ENCODE measurements around the gene GABARAPL2. TPM values are rescaled to one million over a fixed set of nuclear protein-coding genes. Genes with fewer than 3 reads are reported as not detected.

The GABARAPL2 gene
- total and polyA plus RNA-seq, 2 experiments from 2014 or later, result 52.7 to 252 TPM

GRCh38 chr16:75550211-75550662, 15.9 kb upstream of the GABARAPL2 start:
- Histone ChIP-seq H3K4me3 (no peak overlapping the region), H3K9me3 (ENCODE audit: low read depth) (no peaks in the 10 kb centered on the region), H3K27ac (no peak overlapping the region), H3K79me2 (ENCODE audit: insufficient read depth) (0 out of 2 replicates have a peak, but pooled peaks cover 3% of the 10 kb centered on the region), H3K27me3 (replicated peaks; ENCODE audit: insufficient read depth) (no peaks in the 10 kb centered on the region), H3F3A (ENCODE audit: insufficient read depth) (peaks cover 4% of the 10 kb centered on the region), H3K9ac (no peak overlapping the region), H3K36me3 (ENCODE audit: low read depth) (no peaks in the 10 kb centered on the region), H3K4me1 (ENCODE audit: insufficient read depth) (no peaks in the 10 kb centered on the region), H3K9me2 (ENCODE audit: insufficient read depth) (no peaks in the 10 kb centered on the region), H2AFZ (no peak overlapping the region), H3K4me2 (ENCODE audit: unreplicated experiment) (no peak overlapping the region), H4K20me1 (ENCODE audit: insufficient read depth) (no peaks in the 10 kb centered on the region)
- in situ Hi-C loops (cut with MboI), result no loop called here
- TF ChIP-seq EZH2phosphoT487 (IDR thresholded peaks at IDR 0.05; ENCODE audit: insufficient read depth, low read depth) (no peak), EZH2 (IDR thresholded peaks at IDR 0.05; ENCODE audit: insufficient read depth, poor library complexity, severe bottlenecking) (no peak)
- peak; percentile 49 for DNase-seq
- WGBS, 2 experiments (ENCODE audit: low coverage in 1 of 2, low lambda C conversion rate in 2 of 2, missing lambda C conversion rate in 2 of 2), result 98 to 99% methylated on average over 7 of the region's 7 CpGs

- H3K27ac ChIP-seq, result no peak overlapping the region
- H3K4me1 ChIP-seq (ENCODE audit: insufficient read depth), result no peaks in the 10 kb centered on the region
- H3K9me3 ChIP-seq (ENCODE audit: low read depth), result no peaks in the 10 kb centered on the region
- no peak overlapping the region for H2AFZ ChIP-seq
- H3K4me3 ChIP-seq, result no peak overlapping the region
- H3K9me2 ChIP-seq (ENCODE audit: insufficient read depth), result no peaks in the 10 kb centered on the region
- no peak overlapping the region for H3K4me2 ChIP-seq (ENCODE audit: unreplicated experiment)
- TF ChIP-seq EZH2 (IDR thresholded peaks at IDR 0.05; ENCODE audit: insufficient read depth, poor library complexity, severe bottlenecking), result no peak
- no peak for TF ChIP-seq EZH2phosphoT487 (IDR thresholded peaks at IDR 0.05; ENCODE audit: insufficient read depth, low read depth)
- H3K27me3 ChIP-seq (replicated peaks; ENCODE audit: insufficient read depth), result no peaks in the 10 kb centered on the region
- H4K20me1 ChIP-seq (ENCODE audit: insufficient read depth), result no peaks in the 10 kb centered on the region
- WGBS, 2 experiments (ENCODE audit: low coverage in 1 of 2, low lambda C conversion rate in 2 of 2, missing lambda C conversion rate in 2 of 2), result 39 to 43% methylated on average over 2 of the region's 2 CpGs
- H3K79me2 ChIP-seq (ENCODE audit: insufficient read depth), result 0 out of 2 replicates have a peak, but pooled peaks cover 3% of the 10 kb centered on the region
- peaks cover 4% of the 10 kb centered on the region for H3F3A ChIP-seq (ENCODE audit: insufficient read depth)
- no peak overlapping the region for H3K9ac ChIP-seq
- H3K36me3 ChIP-seq (ENCODE audit: low read depth), result no peaks in the 10 kb centered on the region
- in situ Hi-C loops (cut with MboI), result no loop called here
- no peak for DNase-seq
Observed at GRCh38 chr16:75552951-75553350, 13.2 kb upstream of the GABARAPL2 start.

GRCh38 chr16:75555213-75555706, 10.9 kb upstream of the GABARAPL2 start:
- H3K4me1 ChIP-seq (ENCODE audit: insufficient read depth), result peaks cover 4% of the 10 kb centered on the region; the same call in 1 of the 2 replicates
- TF ChIP-seq EZH2 (IDR thresholded peaks at IDR 0.05; ENCODE audit: insufficient read depth, poor library complexity, severe bottlenecking) (no peak), EZH2phosphoT487 (IDR thresholded peaks at IDR 0.05; ENCODE audit: insufficient read depth, low read depth) (no peak)
- H3K9me3 ChIP-seq (ENCODE audit: low read depth), result no peaks in the 10 kb centered on the region
- peak overlapping the region; percentile 76 for H3K27ac ChIP-seq
- 0 out of 2 replicates have a peak, but pooled peaks cover 3% of the 10 kb centered on the region for H3K79me2 ChIP-seq (ENCODE audit: insufficient read depth)
- DNase-seq, result peak; percentile 95
- no peaks in the 10 kb centered on the region for H3K27me3 ChIP-seq (replicated peaks; ENCODE audit: insufficient read depth)
- no peaks in the 10 kb centered on the region for H3K36me3 ChIP-seq (ENCODE audit: low read depth)
- H2AFZ ChIP-seq, result peak overlapping the region; percentile 98
- peaks cover 4% of the 10 kb centered on the region for H3F3A ChIP-seq (ENCODE audit: insufficient read depth)
- peak overlapping the region; percentile 84 for H3K4me3 ChIP-seq
- in situ Hi-C loops (cut with MboI), result no loop called here
- WGBS, 2 experiments (ENCODE audit: low coverage in 1 of 2, low lambda C conversion rate in 2 of 2, missing lambda C conversion rate in 2 of 2), result 1% methylated on average over 26 of the region's 26 CpGs
- peak overlapping the region; percentile 93 for H3K4me2 ChIP-seq (ENCODE audit: unreplicated experiment)
- H4K20me1 ChIP-seq (ENCODE audit: insufficient read depth), result no peaks in the 10 kb centered on the region
- H3K9me2 ChIP-seq (ENCODE audit: insufficient read depth), result no peaks in the 10 kb centered on the region
- peak overlapping the region; percentile 86 for H3K9ac ChIP-seq

- Histone ChIP-seq H3K9me3 (ENCODE audit: low read depth) (no peaks in the 10 kb centered on the region), H3K4me3 (peak within 1 kb of the TSS; percentile 84), H3K4me1 (ENCODE audit: insufficient read depth) (peaks cover 4% of the 10 kb centered on the region; the same call in 1 of the 2 replicates), H2AFZ (peak within 1 kb of the TSS; percentile 98), H3K27me3 (replicated peaks; ENCODE audit: insufficient read depth) (no peaks in the 10 kb centered on the region), H3K36me3 (ENCODE audit: low read depth) (no peaks in the 10 kb centered on the region), H3K9me2 (ENCODE audit: insufficient read depth) (no peaks in the 10 kb centered on the region), H3F3A (ENCODE audit: insufficient read depth) (peaks cover 4% of the 10 kb centered on the region), H3K9ac (peak within 1 kb of the TSS; percentile 86), H3K27ac (peak within 1 kb of the TSS; percentile 76), H4K20me1 (ENCODE audit: insufficient read depth) (no peaks in the 10 kb centered on the region), H3K79me2 (ENCODE audit: insufficient read depth) (0 out of 2 replicates have a peak, but pooled peaks cover 3% of the 10 kb centered on the region), H3K4me2 (ENCODE audit: unreplicated experiment) (peak within 1 kb of the TSS; percentile 93)
- no peak for TF ChIP-seq EZH2phosphoT487 (IDR thresholded peaks at IDR 0.05; ENCODE audit: insufficient read depth, low read depth)
- no peak for TF ChIP-seq EZH2 (IDR thresholded peaks at IDR 0.05; ENCODE audit: insufficient read depth, poor library complexity, severe bottlenecking)
- 1 to 2% methylated on average over 72 to 73 of the region's 75 CpGs for WGBS, 2 experiments (ENCODE audit: low coverage in 1 of 2, low lambda C conversion rate in 2 of 2, missing lambda C conversion rate in 2 of 2)
- peak; percentile 97 for DNase-seq
- in situ Hi-C loops (cut with MboI), result no loop called here
Observed at GRCh38 chr16:75555707-75556430, 10.3 kb upstream of the GABARAPL2 start, which contains the start of gene TMEM231. TMEM231 (minus strand) TSS chr16:75556252; CDS start chr16:75556209, 43 bp downstream.
